ENCODE data around the gene GALNT9.

- no peak for TF ChIP-seq CTCF (IDR thresholded peaks at IDR 0.05)
- TF ChIP-seq POLR2AphosphoS5 (IDR thresholded peaks at IDR 0.05): no peak
- no peak for TF ChIP-seq POLR2A (IDR thresholded peaks at IDR 0.05)
Measured at GRCh38 chr12:132230381-132230780, 99.0 kb downstream of the GALNT9 start.

All from prostate gland (tissue), 2 donors.